Loucy (cell line): ENCODE measurements around the gene CACNA2D3.

Experiments used
- H2AFZ ChIP-seq: fragments of 200-600 bp; sonication (generic); 2 replicates; pipeline ENCODE4 v1.6.0; 2016; ENCODE audit warnings: antibody characterized with exemption, mild to moderate bottlenecking, low read length, moderate library complexity
- H3F3A ChIP-seq: fragments of 200-600 bp; 2 replicates; pipeline ENCODE4 v1.6.0; 2016; ENCODE audit warnings: antibody characterized with exemption, low read depth, mild to moderate bottlenecking
- H3K27me3 ChIP-seq: fragments of 200-600 bp; sonication (generic); 2 replicates; pipeline ENCODE4 v1.6.1; 2014; ENCODE audit warnings: low read length, mild to moderate bottlenecking; ENCODE audit not compliant: insufficient read depth, poor library complexity, severe bottlenecking
- H3K36me3 ChIP-seq: fragments of 200-600 bp; sonication (generic); 2 replicates; pipeline ENCODE4 v1.6.1; 2016; ENCODE audit warnings: low read length; ENCODE audit not compliant: insufficient read depth
- H3K4me1 ChIP-seq: fragments of 200-600 bp; sonication (generic); 2 replicates; pipeline ENCODE4 v1.5.1; 2014; ENCODE audit warnings: low read length, mild to moderate bottlenecking; ENCODE audit not compliant: insufficient read depth, poor library complexity, severe bottlenecking
- H3K4me2 ChIP-seq: fragments of 200-600 bp; sonication (generic); 2 replicates; pipeline ENCODE4 v1.6.0; 2014; ENCODE audit warnings: antibody characterized with exemption, low read length, low read depth, mild to moderate bottlenecking; ENCODE audit not compliant: poor library complexity, severe bottlenecking
- H3K4me3 ChIP-seq: fragments of 200-600 bp; sonication (generic); 2 replicates; pipeline ENCODE4 v1.5.1; 2014; ENCODE audit warnings: low read length, mild to moderate bottlenecking, mixed read lengths; ENCODE audit not compliant: poor library complexity, severe bottlenecking
- H3K79me2 ChIP-seq: fragments of 200-600 bp; sonication (generic); 2 replicates; pipeline ENCODE4 v1.6.1; 2014; ENCODE audit warnings: low read length; ENCODE audit not compliant: insufficient read depth
- H3K9ac ChIP-seq: fragments of 200-600 bp; sonication (generic); 2 replicates; pipeline ENCODE4 v1.6.0; 2014; ENCODE audit warnings: mild to moderate bottlenecking, low read depth, low read length, moderate library complexity; ENCODE audit not compliant: poor library complexity, severe bottlenecking
- H3K9me2 ChIP-seq: fragments of 200-600 bp; sonication (generic); replicated peaks from 2 replicates; pipeline ENCODE4 v1.6.1; 2016; ENCODE audit warnings: low read depth, low read length, mixed read lengths
- H3K9me3 ChIP-seq: fragments of 200-600 bp; sonication (generic); 2 replicates; pipeline ENCODE4 v1.6.1; 2014; ENCODE audit warnings: mild to moderate bottlenecking, antibody characterized with exemption, low read length, low read depth; ENCODE audit not compliant: insufficient read depth
- H4K20me1 ChIP-seq: fragments of 200-600 bp; sonication (generic); 2 replicates; pipeline ENCODE4 v1.6.0; 2014; ENCODE audit warnings: antibody characterized with exemption, low read length, mild to moderate bottlenecking; ENCODE audit not compliant: insufficient read depth, poor library complexity, severe bottlenecking
- EZH2phosphoT487 ChIP-seq: fragments of 200-600 bp; IDR thresholded peaks from 2 replicates; pipeline ENCODE4 v1.6.1; 2018; ENCODE audit warnings: antibody characterized with exemption, mild to moderate bottlenecking, moderate library complexity, borderline replicate concordance
- TF ChIP-seq, protein P1 (sequence below): fragments of 200-600 bp; sonication (generic); conservative IDR thresholded peaks from 2 replicates; pipeline ENCODE4 v1.5.1; 2014; ENCODE audit warnings: mild to moderate bottlenecking, antibody characterized with exemption, low read length

CACNA2D3 gene

DNA sequence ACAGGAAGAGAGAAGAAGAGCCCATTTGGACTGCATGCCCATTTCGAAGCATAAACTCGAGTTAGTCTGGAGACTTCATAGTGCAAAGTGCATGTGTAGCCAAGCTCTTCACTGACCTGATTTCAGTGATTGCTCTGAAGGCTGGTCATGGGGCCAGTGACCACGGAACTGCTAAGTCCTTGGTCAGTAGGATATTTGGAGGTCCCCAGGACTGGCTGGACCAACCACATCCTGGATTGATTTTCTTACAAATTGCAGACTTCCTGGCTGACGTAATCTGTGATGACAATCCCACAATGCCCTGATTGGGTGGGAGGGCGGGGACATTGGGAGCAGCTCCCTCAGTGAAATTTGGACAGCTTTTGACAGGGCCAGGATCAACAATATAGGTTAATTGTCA, 233.4 kb downstream of the CACNA2D3 start:
- no peak for TF ChIP-seq EZH2phosphoT487
- TF ChIP-seq, protein P1, sequence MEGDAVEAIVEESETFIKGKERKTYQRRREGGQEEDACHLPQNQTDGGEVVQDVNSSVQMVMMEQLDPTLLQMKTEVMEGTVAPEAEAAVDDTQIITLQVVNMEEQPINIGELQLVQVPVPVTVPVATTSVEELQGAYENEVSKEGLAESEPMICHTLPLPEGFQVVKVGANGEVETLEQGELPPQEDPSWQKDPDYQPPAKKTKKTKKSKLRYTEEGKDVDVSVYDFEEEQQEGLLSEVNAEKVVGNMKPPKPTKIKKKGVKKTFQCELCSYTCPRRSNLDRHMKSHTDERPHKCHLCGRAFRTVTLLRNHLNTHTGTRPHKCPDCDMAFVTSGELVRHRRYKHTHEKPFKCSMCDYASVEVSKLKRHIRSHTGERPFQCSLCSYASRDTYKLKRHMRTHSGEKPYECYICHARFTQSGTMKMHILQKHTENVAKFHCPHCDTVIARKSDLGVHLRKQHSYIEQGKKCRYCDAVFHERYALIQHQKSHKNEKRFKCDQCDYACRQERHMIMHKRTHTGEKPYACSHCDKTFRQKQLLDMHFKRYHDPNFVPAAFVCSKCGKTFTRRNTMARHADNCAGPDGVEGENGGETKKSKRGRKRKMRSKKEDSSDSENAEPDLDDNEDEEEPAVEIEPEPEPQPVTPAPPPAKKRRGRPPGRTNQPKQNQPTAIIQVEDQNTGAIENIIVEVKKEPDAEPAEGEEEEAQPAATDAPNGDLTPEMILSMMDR: no peak
- Histone ChIP-seq H3K9ac (no peak overlapping the region), H3K9me3 (no peaks in the 10 kb centered on the region), H3K79me2 (no peaks in the 10 kb centered on the region), H3K36me3 (no peaks in the 10 kb centered on the region), H3K9me2 (no peaks in the 10 kb centered on the region), H4K20me1 (no peaks in the 10 kb centered on the region), H3K4me1 (no peaks in the 10 kb centered on the region), H3K4me2 (no peak overlapping the region), H3K4me3 (no peak overlapping the region), H2AFZ (no peak overlapping the region), H3K27me3 (no peaks in the 10 kb centered on the region), H3F3A (no peaks in the 10 kb centered on the region)

DNA sequence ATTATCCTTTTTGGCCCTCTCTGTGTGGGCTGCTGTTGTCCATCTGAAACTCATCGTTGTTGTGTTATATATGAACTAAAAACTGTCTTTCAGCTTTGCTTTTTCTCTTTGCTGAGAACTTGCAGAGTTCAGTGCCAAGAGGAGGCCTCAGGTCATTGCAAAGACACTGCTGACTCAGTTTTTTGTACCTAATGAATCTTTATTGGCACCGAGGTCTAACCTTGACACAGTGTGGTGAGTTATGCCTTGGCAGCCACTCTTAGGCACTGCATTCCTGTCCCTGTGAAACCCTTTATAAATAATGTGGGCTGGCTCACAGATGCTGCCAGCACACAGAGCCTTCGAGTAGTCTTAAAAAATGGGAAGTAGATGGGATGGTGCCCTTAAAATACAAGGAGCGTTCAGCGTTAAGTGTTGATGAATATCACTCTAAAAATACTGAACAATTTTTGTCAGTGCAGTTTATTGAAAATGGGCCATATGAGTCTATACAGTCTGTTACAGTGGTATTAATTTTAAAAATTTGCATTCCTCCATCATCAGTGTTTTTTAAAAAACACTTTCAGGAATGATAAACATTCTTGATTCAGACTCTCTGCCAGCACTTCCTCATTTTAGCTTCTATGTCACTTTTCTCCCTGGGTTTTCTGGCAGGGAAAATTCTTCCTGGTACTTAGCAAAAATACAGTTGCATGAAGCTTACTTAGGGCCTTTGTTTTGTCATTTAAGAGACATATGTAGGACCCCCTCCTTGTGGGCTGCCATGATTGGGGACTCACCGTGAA, 234.1 kb downstream of the CACNA2D3 start:
- Histone ChIP-seq H4K20me1 (no peaks in the 10 kb centered on the region), H3K27me3 (no peaks in the 10 kb centered on the region), H2AFZ (no peak overlapping the region), H3K4me3 (no peak overlapping the region), H3K79me2 (no peaks in the 10 kb centered on the region), H3K4me1 (no peaks in the 10 kb centered on the region), H3K9me3 (no peaks in the 10 kb centered on the region), H3K9ac (no peak overlapping the region), H3F3A (no peaks in the 10 kb centered on the region), H3K4me2 (no peak overlapping the region), H3K9me2 (no peaks in the 10 kb centered on the region), H3K36me3 (no peaks in the 10 kb centered on the region)
- TF ChIP-seq, protein P1: no peak
- TF ChIP-seq EZH2phosphoT487: no peak

DNA sequence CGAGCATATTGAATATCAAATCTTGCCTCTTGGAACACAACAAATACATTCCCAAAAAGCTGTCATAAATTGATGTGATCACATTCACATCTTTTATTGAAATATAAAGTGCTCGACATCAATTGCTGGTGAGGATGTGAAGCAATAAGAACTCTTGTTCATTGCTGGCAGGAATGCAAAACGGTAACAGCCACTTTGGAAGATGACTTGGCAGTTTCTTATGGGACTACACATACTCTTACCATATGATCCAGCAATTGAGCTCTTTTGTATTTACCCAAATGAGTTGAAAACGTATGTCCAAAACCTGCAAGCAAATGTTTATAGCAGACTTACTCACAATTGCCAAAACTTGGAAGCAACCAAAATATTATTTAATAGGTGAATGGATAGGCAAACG, 234.9 kb downstream of the CACNA2D3 start:
- Histone ChIP-seq H3K4me3 (no peak overlapping the region), H3K27me3 (no peaks in the 10 kb centered on the region), H3K9me2 (no peaks in the 10 kb centered on the region), H3K4me1 (no peaks in the 10 kb centered on the region), H3K36me3 (no peaks in the 10 kb centered on the region), H2AFZ (no peak overlapping the region), H3K9me3 (no peaks in the 10 kb centered on the region), H3F3A (no peaks in the 10 kb centered on the region), H3K9ac (no peak overlapping the region), H4K20me1 (no peaks in the 10 kb centered on the region), H3K4me2 (no peak overlapping the region), H3K79me2 (no peaks in the 10 kb centered on the region)
- TF ChIP-seq EZH2phosphoT487: no peak
- TF ChIP-seq, protein P1: no peak
